ENCODE measurements around the gene RNF126. TPM values are rescaled to one million over a fixed set of nuclear protein-coding genes. Genes with fewer than 3 reads are reported as not detected.

Gene RNF126
- total RNA-seq = 10 to 100 TPM; 54.6 to 74.7 TPM

GRCh38 chr19:662962-663681, at the start of gene RNF126:
Gene RNF126 (minus strand): TSS chr19:663214. CDS start chr19:663121, 93 bp downstream.
- H3K9me3 ChIP-seq = no peaks in the 10 kb centered on the region
- DNase-seq = peak; percentile 94
- H3K9ac ChIP-seq (ENCODE audit: low read depth in 2 of 2, low read length in 2 of 2) = peak within 1 kb of the TSS; percentile 89 to 97
- peak within 1 kb of the TSS; percentile 100 for H3K4me3 ChIP-seq
- intact Hi-C loops (cut with DNase I) = loop anchor here (10.0 kb wide), 1 partner anchor 78 kb away; the partner anchor contains the start of gene HCN2
- TF ChIP-seq CTCF (IDR thresholded peaks at IDR 0.05) = no peak
- H3K4me1 ChIP-seq = peaks cover 34% of the 10 kb centered on the region
- peak within 1 kb of the TSS; percentile 89 for H3K27ac ChIP-seq
- H3K27me3 ChIP-seq = no peaks in the 10 kb centered on the region
- peaks cover 6% of the 10 kb centered on the region for H3K36me3 ChIP-seq

- no peak for TF ChIP-seq CTCF (IDR thresholded peaks at IDR 0.05)
Observed at GRCh38 chr19:711254-711653, 48.2 kb upstream of the RNF126 start.

GRCh38 chr19:710767-711166, 47.8 kb upstream of the RNF126 start:
- TF ChIP-seq CTCF (IDR thresholded peaks at IDR 0.05) = no peak
- Histone ChIP-seq H3K4me1 (no peaks in the 10 kb centered on the region), H3K27me3 (peaks cover 12% of the 10 kb centered on the region), H3K4me3 (no peak overlapping the region), H3K36me3 (no peaks in the 10 kb centered on the region), H3K9me3 (no peaks in the 10 kb centered on the region), H3K9ac (ENCODE audit: low read depth in 2 of 2, low read length in 2 of 2) (peak overlapping the region in 1 of 2 donors; percentile 12), H3K27ac (no peak overlapping the region)
- intact Hi-C loops (cut with DNase I) = no loop called here
- no peak for DNase-seq

More at GRCh38 chr19:711254-711653, 48.2 kb upstream of the RNF126 start:
- Histone ChIP-seq H3K36me3 (no peaks in the 10 kb centered on the region), H3K4me1 (no peaks in the 10 kb centered on the region), H3K9me3 (no peaks in the 10 kb centered on the region), H3K27me3 (peaks cover 12% of the 10 kb centered on the region), H3K27ac (no peak overlapping the region), H3K9ac (ENCODE audit: low read depth in 2 of 2, low read length in 2 of 2) (no peak overlapping the region), H3K4me3 (no peak overlapping the region)
- DNase-seq = no peak
- intact Hi-C loops (cut with DNase I) = no loop called here

GRCh38 chr19:709965-710571, 47.1 kb upstream of the RNF126 start:
- H3K4me1 ChIP-seq = no peaks in the 10 kb centered on the region
- no peaks in the 10 kb centered on the region for H3K9me3 ChIP-seq
- no peak for DNase-seq
- peak overlapping the region; percentile 40 to 60 for H3K9ac ChIP-seq (ENCODE audit: low read depth in 2 of 2, low read length in 2 of 2)
- TF ChIP-seq CTCF (IDR thresholded peaks at IDR 0.05) = no peak
- no peaks in the 10 kb centered on the region for H3K36me3 ChIP-seq
- peaks cover 12% of the 10 kb centered on the region for H3K27me3 ChIP-seq
- H3K27ac ChIP-seq = no peak overlapping the region
- H3K4me3 ChIP-seq = peak overlapping the region; percentile 30
- intact Hi-C loops (cut with DNase I) = no loop called here

- Histone ChIP-seq H3K4me1 (no peaks in the 10 kb centered on the region), H3K27ac (no peak overlapping the region), H3K4me3 (peak overlapping the region; percentile 30), H3K9ac (ENCODE audit: low read depth in 2 of 2, low read length in 2 of 2) (peak overlapping the region in 1 of 2 donors; percentile 60), H3K27me3 (peaks cover 12% of the 10 kb centered on the region), H3K36me3 (no peaks in the 10 kb centered on the region), H3K9me3 (no peaks in the 10 kb centered on the region)
- intact Hi-C loops (cut with DNase I) = no loop called here
- DNase-seq = no peak
- no peak for TF ChIP-seq CTCF (IDR thresholded peaks at IDR 0.05)
Observed at GRCh38 chr19:709196-709964, 46.4 kb upstream of the RNF126 start.
